HG03095 (cell line): ENCODE measurements around the gene KIF1A.
"Not testable (repeated sequence)": the region's sequence is repeated elsewhere in the genome, so short reads cannot be mapped to it uniquely, and the experiment has no call there.

Experiments used
- ATAC-seq: cut with Tn5 transposase; IDR thresholded peaks from one replicate; pipeline ENCODE4 v1.9.1; 2021; ENCODE audit warnings: moderate library complexity; ENCODE audit not compliant: unreplicated experiment

The KIF1A gene

DNA sequence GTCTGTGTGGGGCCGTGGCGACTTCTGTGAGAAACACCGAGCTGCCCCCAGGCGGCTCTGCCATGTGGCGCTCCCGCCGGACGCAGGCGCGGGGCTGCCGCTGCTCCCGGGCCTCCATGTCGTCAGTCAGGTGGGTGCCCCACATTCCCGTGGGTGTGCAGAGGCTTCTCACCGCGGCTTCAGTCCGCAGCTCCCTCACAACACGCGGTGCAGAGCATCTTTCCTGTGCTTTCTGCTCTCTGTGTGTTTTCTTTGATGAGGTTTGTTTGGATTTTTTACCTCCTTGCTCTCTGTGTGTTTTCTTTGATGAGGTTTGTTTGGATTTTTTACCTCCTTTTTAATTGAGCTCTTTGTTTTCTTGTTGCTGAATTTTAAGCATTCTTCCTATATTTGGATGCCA lies 115.4 kb downstream of the KIF1A start:
- ATAC-seq = no peak

DNA sequence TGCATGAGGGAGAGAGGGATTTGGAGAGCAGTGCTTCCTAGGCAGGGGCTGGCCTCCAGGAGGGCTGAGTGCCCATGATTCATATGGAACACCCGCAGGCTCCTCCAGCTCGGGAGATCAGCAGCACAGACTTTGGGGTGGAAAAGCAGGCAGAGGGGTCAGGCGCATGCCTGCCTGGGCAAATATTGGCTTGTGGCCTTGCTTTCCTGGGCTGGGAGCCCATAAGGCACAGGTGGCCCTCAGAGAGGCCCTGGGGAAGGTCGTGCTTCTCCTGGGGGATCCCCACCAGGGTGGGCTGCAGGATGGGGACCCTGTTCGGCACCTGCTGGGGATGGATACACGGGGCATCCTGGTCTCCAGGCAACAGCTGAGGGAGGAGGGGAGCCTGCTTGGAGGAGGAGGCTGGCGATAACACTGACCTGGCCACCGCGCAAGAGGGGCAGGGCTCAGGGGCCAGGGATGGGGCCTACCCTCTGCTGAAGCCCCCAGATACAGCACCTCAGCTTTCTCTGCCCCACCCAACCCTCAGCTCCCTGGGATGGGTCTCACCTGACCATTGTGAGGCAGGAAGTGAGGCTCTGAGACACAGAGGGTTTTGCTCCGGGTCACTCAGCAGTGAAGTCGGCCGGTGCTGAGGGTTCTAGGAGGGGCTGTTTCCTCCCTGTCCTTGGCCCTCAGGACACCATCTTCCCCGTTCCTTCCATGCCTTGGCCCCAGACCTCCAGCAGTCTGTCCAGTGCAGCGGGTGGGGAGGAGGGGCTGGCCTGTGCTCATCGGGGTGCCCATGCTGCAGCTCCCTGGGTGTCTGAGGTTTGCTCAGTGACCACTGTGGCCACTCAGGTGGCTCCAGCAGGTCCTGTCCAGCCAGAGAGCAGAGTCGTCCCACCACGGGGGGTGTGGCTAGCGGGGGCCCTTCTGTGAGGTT lies 116.3 kb downstream of the KIF1A start:
- ATAC-seq = no peak

DNA sequence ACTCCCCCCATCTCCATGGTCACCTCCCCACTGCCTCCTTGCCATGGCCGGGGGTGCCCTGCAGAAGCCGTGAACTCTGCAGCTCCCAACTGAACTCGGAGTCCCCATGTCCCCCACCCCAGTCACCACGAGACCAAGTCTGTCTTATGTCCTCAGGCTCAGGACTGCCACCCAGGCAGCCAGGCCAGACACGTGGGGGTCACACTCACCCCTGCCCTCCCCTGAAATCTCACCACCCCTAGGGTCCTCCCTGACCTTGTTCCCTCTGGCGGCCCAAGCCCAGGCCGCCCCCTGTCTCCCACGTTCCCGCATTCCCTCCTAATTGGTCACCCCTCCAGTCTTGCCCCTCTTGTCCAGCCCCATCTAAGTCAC lies 117.4 kb downstream of the KIF1A start:
- ATAC-seq = no peak

DNA sequence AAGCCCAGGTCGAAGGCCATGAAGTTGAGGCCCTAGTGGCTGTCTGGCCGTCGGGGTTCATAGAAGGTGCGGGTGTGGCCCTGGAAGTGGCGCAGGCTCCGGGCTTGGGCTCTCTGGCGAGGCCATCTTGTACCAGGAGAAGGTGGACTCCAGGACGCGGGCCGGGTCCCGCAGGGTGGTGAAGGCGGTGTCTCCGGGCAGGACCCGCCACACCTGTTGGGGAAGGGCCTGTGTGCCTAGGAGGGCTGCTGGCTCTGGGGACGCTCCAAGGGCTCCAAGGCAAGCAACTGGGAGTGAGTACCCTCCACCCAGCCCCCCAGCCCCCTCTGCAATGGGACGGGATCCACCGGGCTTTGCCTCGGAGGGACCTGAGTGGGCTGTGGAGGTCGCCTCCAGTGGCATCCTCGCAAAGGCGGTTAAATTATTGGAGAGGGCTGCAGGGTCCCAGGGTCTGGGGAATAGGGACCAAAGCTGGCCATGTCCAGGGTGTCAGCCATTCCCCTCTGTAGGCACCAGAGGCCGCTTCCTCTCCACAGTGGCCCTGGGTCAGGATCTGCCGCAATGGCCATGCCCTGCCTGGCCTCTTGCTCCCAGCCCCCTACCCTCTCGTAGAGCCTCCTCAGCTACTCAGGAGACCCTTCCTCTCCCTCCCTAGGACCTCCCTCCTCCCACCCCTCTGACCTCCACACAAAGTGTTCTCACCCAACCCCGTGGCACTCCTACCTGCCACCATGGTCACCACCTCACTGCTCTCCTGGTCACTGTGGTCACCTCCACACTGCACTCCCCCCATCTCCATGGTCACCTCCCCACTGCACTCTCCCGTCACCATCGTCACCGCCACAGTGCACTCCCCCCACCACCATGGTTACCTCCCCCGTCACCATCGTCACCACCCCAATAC lies 118.0 kb downstream of the KIF1A start:
- ATAC-seq = no peak

DNA sequence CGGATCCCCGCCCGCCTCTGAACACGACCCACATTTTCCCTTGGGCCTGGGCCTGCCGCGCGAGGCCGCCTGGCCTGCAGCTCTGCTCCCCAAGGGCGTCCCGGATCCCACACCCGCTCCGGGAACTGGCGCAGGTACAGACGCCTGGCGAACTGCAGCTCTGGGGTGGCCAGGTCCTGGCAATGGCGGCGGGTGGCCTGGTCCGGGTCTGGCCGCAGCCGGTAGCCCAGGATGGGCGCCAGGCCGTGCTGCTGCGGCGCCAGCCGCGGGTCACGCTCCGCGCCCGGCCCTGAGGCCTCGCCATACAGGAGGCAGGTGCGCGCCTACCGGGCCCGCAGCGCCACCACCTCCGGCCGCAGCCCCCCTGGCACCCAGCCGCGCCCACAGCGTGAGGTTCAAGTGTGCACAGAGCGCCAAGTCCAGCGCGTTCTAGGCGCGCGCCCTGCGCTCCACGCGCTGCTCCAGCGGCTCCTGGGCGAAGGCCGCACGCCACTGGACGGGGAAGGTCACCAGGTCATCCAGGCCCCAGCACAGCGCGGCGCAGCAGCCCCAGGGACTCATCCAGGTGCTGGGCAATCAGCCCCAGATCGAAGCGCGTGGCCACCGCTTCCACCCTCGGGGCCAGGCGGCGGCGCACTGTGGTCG lies 118.8 kb downstream of the KIF1A start:
- ATAC-seq = no peak

DNA sequence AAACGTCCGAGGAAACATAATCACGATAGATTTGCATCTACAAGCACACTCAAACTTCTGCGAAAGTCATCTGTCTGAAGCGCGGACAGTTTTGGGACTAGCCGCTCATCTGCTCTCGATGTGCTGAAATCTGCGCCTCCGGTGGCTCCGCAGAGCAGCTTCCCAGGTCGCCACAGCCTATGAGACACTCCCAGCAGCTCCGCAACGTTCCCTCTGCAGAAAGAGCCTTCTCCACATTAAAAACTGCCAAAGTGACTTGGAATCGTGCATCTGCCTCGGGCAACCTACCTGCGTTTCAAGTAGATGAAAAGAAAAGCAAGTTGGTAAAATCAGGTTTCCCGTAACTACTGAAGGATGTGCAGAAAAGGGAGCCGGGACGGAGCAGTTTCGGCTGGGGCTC lies 119.4 kb downstream of the KIF1A start:
- ATAC-seq = not testable (repeated sequence)

DNA sequence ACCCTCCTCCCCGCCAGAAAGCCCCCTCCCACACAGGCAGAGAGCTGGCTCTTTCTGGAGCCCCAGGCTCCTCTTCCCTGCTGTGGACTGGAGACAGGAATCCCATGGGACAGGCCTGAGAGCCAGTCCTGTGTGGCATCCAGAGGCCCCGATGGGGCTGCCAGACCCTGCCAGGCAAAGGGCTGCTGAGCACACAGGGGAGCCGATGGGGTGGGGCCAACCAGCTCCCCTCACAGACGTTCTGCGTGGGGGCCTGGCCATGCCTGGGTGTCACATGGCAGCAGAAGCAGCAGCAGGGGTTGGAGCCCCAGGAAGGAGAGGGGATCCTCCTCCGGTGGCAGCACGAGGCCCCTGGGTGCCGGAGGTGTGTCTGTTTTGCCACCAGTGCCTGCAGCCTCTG lies 120.2 kb downstream of the KIF1A start:
- ATAC-seq = not testable (repeated sequence)

DNA sequence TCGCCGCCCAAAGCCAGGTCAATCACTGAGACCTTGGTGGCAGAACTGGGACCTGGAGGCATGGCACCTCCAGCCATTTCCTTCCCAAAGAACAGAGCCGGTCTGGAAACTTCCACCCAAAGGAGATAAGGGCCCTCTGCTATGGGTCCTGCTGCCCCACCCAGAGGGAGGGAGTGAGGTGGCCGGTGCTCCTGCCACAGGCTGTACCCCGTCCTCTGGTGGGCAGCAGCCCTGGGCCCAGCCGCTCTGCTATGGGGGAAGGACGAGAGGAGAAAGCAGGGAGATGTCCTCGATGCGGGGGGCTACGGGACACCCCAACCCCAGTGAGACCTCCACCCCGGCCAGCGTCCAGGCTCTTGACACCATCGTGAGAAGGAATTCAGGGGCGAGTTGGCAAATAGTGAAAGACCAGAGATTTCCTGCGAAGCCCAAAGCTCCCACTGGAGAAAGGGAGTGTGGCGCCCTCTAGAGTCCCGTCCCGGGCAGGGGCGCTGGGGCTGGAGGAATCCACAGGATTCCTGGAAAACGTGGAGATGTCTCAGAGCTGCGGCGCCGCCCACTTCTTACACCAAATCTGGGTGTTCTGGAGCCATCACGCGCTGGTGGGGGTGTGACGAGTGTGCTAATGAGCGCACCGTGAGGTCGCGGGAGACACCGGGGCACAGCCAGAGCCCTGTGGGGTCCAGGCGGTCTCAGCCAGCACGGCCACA lies 121.0 kb downstream of the KIF1A start:
- ATAC-seq = not testable (repeated sequence)

DNA sequence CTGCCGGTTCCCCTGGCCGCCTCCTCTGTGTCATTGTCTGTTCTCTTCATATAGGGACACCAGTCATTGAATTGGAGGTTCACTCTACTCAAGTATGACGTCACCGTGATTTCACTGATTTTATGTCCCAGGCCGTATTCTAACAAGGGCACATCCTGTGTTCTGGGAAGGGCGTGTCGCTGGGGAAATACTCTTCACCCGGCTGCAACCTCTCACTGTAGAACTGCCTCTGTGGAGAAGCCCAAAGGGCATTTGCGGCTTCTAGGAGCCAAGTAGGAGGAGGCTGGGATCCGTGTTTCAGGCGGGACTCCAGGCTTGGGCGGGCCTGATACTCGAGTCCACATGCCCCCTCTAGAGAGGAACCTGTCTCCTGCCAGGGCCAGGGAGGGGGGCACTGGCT lies 123.5 kb downstream of the KIF1A start:
- ATAC-seq = not testable (repeated sequence)

DNA sequence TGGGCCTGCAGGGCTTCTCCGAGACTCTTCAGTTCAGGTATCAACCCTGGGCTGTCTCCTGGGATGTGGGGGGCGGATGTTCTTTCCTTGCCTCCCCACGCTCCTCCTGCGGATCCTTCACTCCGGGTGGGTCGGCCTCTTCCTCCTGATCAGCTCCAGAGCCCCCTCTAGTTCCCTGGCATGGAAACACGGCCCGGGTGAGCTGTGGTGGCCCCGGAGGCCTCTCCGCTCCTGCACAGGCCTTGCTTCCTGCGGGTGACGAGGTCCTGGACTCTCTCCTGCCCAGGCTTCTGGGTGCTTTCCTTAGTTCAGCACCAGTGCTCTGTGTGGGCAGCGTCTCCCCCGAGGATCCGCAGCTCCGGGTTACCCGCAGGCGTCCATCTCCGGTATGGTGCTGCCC lies 124.4 kb downstream of the KIF1A start:
- not testable (repeated sequence) for ATAC-seq

DNA sequence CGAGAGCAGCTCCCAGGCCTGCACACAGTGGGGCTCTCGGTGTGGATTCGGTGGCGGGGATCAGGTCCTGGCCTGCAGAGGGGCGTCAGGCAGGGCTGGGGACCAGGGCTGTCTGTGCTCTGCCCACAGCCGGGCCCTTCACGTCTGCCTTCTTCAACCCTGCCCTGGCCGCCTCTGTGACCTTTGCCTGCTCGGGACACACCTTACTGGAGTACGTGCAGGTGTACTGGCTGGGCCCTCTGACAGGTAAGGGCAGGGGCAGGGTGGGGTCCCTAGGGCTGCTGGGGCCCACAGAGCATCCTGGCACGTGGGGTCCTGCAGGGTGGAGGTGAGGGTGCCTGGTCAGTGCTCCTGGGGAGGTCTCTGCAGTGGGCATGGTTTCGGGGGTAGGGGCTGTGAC lies 125.7 kb downstream of the KIF1A start:
- not testable (repeated sequence) for ATAC-seq

DNA sequence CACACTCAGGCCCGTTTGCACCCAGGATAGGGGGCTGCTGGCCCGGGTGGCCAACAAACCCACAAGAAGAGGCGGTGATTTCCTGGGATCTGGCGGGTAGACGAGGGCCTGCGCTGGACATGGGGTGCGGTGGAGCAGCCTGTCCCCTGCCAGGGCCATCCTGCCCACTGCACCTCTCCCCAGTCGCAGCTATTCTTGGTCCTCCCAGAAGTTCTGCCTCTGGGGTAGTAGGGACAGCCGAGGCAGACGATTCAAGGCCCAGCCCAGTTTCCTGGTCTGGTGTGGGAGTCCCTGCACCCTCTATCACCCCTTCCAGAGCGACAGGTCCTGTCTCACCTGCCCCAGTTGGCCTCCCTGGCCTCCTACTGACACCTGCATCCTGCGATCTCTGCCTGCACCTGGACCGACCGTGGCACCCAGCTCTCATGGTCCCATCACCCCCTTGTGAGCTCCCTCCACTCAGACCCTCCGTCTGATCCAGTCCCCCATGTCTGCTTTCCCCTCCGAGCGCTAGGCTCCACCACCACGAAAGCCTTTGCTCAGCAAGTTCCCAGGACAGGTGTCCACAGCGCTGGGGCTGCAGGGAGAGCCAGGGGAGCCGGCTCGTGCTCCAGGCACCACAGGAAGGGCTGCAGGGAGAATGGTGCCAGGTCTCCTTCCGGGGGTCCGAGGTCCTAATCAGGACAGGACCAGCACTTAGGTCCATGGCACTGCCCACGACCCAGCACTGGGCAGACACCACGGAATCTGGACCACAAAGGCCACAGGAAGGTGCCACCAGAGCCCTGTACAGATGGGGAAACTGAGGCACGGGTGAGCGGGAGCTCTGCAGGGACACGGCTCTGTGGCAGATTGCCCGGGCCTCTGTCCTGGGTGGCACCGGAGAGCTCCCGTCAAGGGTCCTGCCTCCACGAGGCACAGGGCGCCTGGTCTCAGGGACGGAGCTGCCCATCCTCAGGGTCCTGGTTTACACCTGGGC lies 127.1 kb downstream of the KIF1A start:
- not testable (repeated sequence) for ATAC-seq

DNA sequence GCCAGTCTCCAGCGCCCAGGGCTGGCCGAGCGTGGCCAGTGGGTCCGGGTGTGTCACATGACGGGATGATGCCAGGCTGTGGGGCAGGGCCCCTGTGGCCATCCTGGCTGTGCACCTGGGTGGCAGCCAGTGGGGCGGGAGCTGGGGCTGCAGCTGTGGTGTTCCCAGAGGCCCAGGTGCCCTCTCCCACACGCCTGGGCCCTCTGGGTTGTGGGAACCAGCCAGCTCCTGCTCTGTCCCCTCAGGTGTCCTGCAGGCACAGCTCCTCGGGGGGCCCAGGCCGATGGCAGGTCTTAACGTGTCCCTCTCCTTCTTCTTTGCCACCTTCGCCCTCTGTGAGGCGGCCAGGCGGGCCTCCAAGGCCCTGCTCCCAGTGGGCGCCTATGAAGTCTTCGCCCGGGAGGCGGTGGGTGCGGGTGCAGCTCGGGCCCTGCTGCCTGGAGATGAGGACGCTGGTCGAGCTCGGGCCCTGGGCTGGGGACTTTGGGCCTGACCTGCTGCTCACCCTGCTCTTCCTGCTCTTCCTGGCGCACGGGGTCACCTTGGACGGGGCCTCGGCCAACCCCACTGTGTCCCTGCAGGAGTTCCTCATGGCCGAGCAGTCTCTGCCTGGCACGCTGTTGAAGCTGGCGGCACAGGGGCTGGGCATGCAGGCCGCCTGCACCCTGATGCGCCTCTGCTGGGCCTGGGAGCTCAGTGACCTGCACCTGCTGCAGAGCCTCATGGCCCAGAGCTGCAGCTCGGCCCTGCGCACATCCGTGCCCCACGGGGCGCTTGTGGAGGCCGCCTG lies 128.2 kb downstream of the KIF1A start, which contains the start of gene AQP12A:
TSS of gene AQP12A (plus strand) at position 236 of the 790 bp plus-strand sequence. CDS start at position 284, 48 bp downstream.
- ATAC-seq = not testable (repeated sequence)

DNA sequence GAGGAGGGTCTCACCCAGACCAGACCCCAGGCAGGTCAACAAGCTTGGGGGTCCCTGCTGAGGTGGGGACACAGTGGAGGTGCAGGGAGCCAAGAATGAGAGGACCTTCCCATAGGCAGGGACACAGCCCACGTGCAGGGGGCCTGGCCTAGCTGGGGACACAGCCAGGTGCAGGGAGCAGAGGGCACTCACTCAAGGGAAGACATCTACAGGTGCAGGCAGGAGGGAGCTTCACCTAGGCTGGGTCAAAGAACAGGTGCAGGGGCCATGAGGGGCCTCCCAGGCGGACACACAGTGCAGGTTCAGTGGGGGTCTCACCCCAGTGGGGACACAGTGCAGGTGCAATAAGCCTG lies 129.0 kb downstream of the KIF1A start:
- ATAC-seq = not testable (repeated sequence)

DNA sequence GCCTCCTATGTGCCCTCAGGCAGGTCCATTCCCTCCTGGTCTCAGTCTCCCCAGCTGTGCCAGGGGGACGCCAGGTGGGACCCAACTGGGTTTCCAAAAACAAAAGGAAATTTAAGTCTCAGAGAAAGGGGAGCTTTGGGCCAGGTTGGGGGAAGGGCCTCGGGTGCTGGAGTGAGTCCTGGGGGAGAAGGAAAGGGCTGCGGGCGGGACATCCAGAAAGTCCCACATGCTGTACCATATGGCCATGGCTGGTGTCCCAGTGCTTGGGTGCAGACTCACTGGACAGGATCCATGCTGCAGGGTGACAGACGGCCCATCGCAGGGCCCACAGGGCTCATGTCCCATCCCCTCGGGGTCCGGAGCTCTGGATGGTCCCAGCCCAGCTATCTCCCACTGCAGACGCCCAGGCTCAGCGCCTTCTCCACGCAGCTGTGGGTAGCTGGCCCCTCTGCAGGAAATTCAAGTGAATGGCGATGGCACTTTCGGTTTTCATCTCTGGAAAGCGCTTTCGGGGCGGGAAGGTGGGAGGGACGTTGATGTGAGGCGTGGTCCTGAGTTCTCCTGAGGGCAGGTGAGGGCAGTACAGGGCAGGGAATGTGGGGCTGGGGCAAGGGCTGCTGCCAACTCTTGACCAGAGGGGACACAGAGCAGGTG lies 129.5 kb downstream of the KIF1A start:
- not testable (repeated sequence) for ATAC-seq

DNA sequence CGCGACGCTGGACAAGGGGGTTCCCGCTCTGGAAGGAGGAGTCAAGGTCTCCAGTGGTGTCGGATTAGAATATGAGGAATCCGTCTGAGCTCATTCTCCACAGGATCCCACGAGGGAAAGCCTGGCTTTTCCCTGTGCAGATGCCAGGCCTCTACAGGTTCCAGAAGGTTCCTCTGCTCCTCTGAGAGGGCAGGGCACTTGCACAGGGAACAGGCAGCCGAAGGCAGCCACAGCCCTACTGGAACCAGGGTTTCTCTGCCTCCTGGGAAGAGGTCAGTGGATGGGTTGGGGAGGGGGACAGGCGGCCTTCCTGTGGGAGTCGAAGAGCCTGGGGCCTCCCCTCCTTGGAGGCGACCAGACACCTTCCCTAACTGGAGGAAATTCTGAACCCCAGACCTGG lies 130.0 kb downstream of the KIF1A start:
- ATAC-seq = no peak

DNA sequence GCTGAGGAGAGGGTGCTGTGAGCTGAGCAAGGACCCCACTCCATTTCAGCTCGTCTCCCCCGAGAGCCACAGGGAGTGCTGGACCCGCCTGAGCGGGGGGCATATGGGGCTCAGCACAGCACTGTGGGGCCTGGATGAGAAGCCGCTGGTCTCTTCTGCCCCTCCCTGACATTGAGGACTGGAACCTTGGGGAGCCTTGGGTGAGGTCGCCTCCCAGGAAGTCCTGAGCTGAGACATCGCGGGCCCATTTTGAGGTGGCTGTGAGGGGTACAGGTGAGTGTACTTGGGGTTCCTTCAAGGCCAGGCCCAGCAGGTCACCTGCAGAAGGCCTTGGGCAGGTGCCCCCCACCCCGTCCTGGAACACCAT lies 131.5 kb downstream of the KIF1A start:
- ATAC-seq = no peak
